GM18526 (cell line): Measurements from ENCODE around the gene HINT1.

Experiments
- POLR2A ChIP-seq: IDR thresholded peaks from 3 replicates; pipeline ENCODE4 v1.6.1; 2011; ENCODE audit not compliant: insufficient read length; ENCODE audit errors: extremely low read depth

Gene HINT1

DNA sequence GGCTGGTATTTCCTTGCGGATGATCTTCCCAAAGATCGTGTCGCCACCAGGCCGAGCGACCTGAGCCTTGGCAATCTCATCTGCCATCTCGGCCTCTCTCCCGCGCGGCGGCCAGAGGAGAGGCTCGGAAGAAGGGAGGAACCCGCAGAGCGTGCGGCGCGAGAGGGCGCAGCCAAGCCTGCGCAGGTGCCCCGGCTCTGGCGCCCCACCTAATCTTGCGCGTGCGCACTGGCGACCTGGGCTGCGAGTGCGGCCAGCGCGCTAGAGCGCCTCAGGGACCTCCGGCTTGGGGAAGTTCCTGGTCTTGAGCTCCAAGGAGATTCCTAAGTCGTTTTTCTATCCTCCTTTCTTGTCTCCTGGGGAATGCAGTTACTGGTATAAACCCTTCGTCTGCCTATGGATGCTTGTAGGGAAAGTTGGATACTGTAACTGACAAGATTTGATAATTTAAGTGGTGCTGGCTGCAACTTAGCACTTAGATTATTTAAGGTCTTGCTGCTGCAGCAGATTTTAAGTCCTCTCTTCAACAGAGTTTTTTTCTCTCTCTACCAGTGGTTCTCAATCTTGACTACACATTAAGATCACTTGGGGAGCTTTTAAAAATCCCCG lies at the start of gene HINT1:
Gene HINT1, minus strand, starts transcription at position 138 of the 609 bp plus-strand sequence. Its CDS starts 51 bp downstream, at position 87.
- peak; percentile 89 for TF ChIP-seq POLR2A

DNA sequence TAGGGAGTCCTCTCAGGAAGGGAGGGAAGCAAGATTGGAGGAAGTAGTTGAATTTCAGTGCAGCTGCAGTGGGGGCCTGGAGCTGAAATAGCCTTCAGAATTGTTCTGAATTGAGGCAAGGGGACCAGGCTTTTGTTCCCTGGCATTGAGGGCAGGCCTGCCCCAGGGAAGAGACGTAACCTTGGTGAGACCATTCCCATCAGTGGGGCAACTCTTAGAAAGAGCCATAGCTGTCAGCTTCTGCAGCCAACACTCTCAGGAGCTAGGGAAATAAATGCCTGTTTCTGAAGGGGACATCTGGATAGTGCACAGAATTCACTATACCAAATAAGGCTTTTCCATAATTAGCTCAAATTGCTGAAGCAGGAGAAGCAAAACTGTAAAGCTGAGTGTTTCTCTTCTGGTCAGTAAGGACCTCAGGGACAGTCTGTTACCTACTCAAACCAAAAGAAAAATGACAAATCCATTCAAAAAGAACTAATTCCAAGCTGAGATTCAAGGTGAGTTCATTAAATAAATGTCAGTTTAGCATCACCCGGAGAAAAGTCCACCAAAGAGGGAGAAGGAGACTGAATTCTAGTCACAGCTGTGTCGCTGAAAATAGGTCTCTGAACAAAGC lies 49.7 kb upstream of the HINT1 start:
- TF ChIP-seq POLR2A, result no peak

DNA sequence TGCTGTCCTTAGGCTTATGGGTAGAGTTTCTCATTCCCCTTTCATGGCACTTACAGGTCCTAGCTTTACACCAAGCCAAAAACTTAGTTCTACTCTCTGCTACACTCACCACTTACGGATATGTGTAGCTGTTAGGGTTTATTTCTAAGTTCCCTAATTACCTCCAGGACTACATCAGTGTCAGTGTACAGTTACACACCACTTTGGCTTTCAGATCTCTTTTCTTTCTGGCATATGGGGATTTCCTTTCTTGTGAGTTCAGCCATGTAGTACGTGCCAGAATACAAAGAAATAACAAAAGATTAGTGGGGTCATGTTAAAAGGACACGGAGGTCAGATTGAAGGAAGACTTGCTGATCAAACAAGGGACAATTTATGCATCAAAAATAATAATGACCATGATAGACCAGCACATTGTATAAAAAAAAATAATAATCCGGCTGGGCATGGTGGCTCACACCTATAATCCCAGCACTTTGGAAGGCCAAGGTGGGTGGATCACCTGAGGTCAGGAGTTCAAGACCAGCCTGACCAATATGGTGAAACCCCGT lies 47.5 kb upstream of the HINT1 start:
- no peak for TF ChIP-seq POLR2A

DNA sequence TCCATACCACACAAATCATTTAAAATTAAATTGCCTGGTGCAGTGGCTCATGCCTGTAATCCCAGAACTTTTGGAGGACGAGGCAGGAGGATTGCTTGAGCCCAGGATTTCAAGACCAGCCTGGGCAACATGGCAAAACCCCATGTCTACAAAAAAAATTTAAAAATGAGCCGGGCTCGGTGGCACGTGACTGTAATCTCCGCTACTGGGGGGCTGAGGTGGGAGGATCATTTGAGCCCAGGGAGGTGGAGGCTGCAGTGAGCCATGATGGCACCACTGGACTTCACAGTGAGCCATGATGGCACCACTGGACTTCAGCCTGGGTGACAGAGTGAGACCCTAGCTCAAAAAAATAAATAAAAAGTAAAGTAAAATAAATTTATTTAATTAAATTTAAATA lies 46.6 kb upstream of the HINT1 start:
- TF ChIP-seq POLR2A, result no peak

DNA sequence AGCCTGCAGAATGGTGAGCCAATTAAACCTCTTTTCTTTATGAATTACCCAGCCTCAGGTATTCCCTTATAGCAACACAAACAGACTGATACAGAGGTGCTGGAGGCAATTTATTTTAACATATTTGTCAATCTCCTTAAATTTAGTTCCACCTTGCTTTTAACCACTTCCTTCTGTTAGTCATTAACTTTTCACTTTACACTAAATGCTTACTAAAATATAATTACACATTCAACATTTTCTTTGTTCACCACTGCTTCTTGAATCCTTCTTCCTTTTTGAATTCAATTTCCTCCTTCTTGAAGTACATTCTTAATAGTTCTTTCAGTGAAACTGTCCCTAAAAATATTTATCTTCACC lies 45.1 kb upstream of the HINT1 start:
- TF ChIP-seq POLR2A, result peak; percentile 21

GRCh38 chr5:131209506-131210150 lies 44.6 kb upstream of the HINT1 start:
- TF ChIP-seq POLR2A, result no peak

DNA sequence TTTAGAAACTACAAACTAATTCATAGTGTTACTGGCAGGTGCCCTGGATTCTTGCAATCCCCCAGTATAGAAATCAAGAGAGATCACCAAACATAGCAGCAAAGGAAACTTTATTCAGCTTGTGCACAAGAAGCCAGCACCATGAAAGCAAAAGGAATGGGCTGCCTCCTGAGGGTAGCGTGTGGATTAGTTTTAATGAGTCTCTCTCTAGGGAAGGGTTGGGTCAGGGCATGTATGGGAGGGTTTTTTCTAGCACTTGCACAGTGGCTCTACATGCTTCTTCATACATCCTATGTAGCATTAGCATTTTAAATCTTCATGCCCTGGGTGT lies 44.1 kb upstream of the HINT1 start:
- no peak for TF ChIP-seq POLR2A

DNA sequence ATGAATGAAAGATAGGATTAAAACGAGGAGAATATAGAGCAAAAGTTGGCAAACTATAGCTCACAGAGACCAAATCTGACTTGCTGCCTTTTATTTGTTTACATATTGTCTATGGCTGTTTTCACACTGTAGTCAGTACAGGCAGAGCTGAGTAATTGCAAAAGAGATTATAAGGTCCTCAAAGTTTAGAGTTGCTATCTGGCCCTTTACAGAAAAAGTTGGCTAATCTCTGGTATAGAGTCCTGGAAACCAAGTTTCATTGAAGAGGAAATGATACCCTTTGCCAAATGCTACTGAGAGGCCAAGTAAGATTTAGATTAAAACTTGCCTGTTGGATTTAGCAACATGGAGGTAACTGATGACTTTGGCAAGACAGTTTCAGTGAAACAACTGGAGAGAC lies 41.7 kb upstream of the HINT1 start:
- no peak for TF ChIP-seq POLR2A

DNA sequence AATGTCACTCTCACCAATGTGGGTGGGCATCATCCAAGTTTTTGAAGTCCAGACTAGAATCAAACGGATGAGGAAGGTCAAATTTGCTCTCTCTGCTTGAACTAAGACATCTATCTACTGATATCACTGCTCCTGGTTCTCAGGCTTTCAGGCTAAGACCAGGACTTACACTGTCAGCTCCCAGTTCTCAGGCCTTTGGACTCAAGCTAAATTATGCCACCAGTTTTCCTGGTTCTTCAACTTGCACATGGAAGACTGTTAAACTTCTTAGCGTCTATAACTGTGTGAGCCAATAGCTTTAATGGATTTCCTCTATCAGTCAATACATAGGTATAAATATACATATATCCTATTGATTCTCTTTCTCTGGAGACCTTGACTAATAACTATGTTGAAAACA lies 41.0 kb upstream of the HINT1 start:
- no peak for TF ChIP-seq POLR2A

GRCh38 chr5:131204964-131205363 lies 39.9 kb upstream of the HINT1 start:
- no peak for TF ChIP-seq POLR2A

- TF ChIP-seq POLR2A, result no peak
These were observed 35.5 kb upstream of the HINT1 start for GRCh38 chr5:131200560-131200959.

GRCh38 chr5:131198625-131199024 lies 33.6 kb upstream of the HINT1 start:
- no peak for TF ChIP-seq POLR2A

GRCh38 chr5:131196331-131196730 lies 31.3 kb upstream of the HINT1 start:
- no peak for TF ChIP-seq POLR2A

- TF ChIP-seq POLR2A, result no peak
These were observed 30.6 kb upstream of the HINT1 start for GRCh38 chr5:131195696-131196095.

DNA sequence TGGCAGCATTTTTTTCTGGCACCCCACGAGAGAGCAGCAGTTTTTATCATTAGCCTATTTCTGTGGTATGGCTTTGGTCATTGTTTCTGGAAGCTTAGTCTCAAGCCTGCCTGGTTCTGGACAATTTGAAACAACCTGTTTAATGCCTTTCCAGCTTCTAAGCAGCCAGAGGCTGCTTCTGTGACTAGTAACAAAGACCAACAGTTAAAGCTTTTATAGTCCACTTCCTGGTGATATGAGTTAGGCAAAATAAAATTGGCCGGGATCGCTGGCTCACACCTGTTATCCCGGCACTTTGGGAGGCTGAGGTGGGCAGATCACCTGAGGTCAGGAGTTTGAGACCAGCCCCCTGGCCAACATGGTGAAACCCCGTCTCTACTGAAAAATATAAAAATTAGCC lies 29.7 kb upstream of the HINT1 start:
- no peak for TF ChIP-seq POLR2A

DNA sequence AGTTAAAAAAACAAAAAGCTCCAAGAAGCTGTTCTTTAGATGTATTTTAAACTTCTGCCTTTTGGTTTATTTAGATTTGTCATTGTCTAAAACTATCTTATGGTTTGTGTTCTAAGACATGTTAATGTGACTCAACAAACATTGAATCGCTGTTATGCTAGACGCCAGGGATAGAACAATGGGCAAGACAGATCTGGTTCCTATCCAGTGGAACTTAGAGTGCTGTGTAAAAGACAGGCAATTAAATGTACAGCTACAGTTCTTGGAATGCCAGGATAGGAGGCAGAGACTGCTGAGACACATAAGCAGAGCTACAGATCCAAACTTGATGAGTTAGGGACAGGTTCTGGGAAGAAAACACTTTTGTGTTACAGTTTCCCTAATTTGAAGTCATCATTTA lies 28.1 kb upstream of the HINT1 start:
- TF ChIP-seq POLR2A, result no peak
